Measurements from ENCODE around the gene COL28A1. TPM values are rescaled to one million over a fixed set of nuclear protein-coding genes. Genes with fewer than 3 reads are reported as not detected.

The COL28A1 gene
- total and polyA plus RNA-seq, 4 donors: 1.3 to 10.2 (median 3.2) TPM

GRCh38 chr7:7552199-7552598, 16.5 kb upstream of the COL28A1 start:
- H3K9me3 ChIP-seq (ENCODE audit: control insufficient read depth in 4 of 4, insufficient read depth in 3 of 4, low read length in 3 of 4): no peaks in the 10 kb centered on the region
- DNase-seq: no peak
- peaks cover 0 to 2% (median 0%) of the 10 kb centered on the region in 5 donors for H3K4me1 ChIP-seq (ENCODE audit: control insufficient read depth in 5 of 5, insufficient read depth in 5 of 5, low read length in 5 of 5)
- H3K27me3 ChIP-seq (ENCODE audit: control insufficient read depth in 3 of 3, insufficient read depth in 3 of 3, low read length in 2 of 3): no peaks in the 10 kb centered on the region
- no peak overlapping the region for H3K27ac ChIP-seq (ENCODE audit: low read depth in 1 of 2, low read length in 1 of 2)
- no peak overlapping the region for H3K9ac ChIP-seq (ENCODE audit: insufficient read depth in 1 of 2, low read length in 2 of 2)
- no peak for TF ChIP-seq CTCF (IDR thresholded peaks at IDR 0.05; ENCODE audit: control extremely low read depth, extremely low read depth)
- H3K4me3 ChIP-seq: no peak overlapping the region
- no peak for ATAC-seq (ENCODE audit: insufficient read depth, low FRiP score)
- H3K36me3 ChIP-seq (ENCODE audit: control insufficient read depth in 4 of 4, insufficient read depth in 4 of 4, low read length in 4 of 4): peaks cover 0 to 4% (median 0%) of the 10 kb centered on the region in 4 donors
- WGBS, 2 donors: 83 to 90% methylated on average over 2 of the region's 2 CpGs

GRCh38 chr7:7550663-7551062, 15.0 kb upstream of the COL28A1 start:
- Histone ChIP-seq H3K27me3 (ENCODE audit: control insufficient read depth in 3 of 3, insufficient read depth in 3 of 3, low read length in 2 of 3) (no peaks in the 10 kb centered on the region), H3K9me3 (ENCODE audit: control insufficient read depth in 4 of 4, insufficient read depth in 3 of 4, low read length in 3 of 4) (no peaks in the 10 kb centered on the region), H3K27ac (ENCODE audit: low read depth in 1 of 2, low read length in 1 of 2) (no peak overlapping the region), H3K4me3 (no peak overlapping the region), H3K4me1 (ENCODE audit: control insufficient read depth in 5 of 5, insufficient read depth in 5 of 5, low read length in 5 of 5) (no peaks in the 10 kb centered on the region), H3K9ac (ENCODE audit: insufficient read depth in 1 of 2, low read length in 2 of 2) (no peak overlapping the region), H3K36me3 (ENCODE audit: control insufficient read depth in 4 of 4, insufficient read depth in 4 of 4, low read length in 4 of 4) (peaks cover 0 to 4% (median 0%) of the 10 kb centered on the region in 4 donors)
- 95 to 97% methylated on average over 3 of the region's 3 CpGs for WGBS, 2 donors
- no peak for ATAC-seq (ENCODE audit: insufficient read depth, low FRiP score)
- no peak for DNase-seq
- no peak for TF ChIP-seq CTCF (IDR thresholded peaks at IDR 0.05; ENCODE audit: control extremely low read depth, extremely low read depth)

GRCh38 chr7:7548407-7548806, 12.7 kb upstream of the COL28A1 start:
- WGBS, 2 donors: 92% methylated on average over 3 of the region's 3 CpGs
- Histone ChIP-seq H3K4me1 (ENCODE audit: control insufficient read depth in 5 of 5, insufficient read depth in 5 of 5, low read length in 5 of 5) (no peaks in the 10 kb centered on the region), H3K4me3 (no peak overlapping the region), H3K9me3 (ENCODE audit: control insufficient read depth in 4 of 4, insufficient read depth in 3 of 4, low read length in 3 of 4) (no peaks in the 10 kb centered on the region), H3K27ac (ENCODE audit: low read depth in 1 of 2, low read length in 1 of 2) (no peak overlapping the region), H3K36me3 (ENCODE audit: control insufficient read depth in 4 of 4, insufficient read depth in 4 of 4, low read length in 4 of 4) (peaks cover 0 to 4% (median 0%) of the 10 kb centered on the region in 4 donors), H3K9ac (ENCODE audit: insufficient read depth in 1 of 2, low read length in 2 of 2) (no peak overlapping the region), H3K27me3 (ENCODE audit: control insufficient read depth in 3 of 3, insufficient read depth in 3 of 3, low read length in 2 of 3) (no peaks in the 10 kb centered on the region)
- DNase-seq (no peak), ATAC-seq (ENCODE audit: insufficient read depth, low FRiP score) (no peak)
- no peak for TF ChIP-seq CTCF (IDR thresholded peaks at IDR 0.05; ENCODE audit: control extremely low read depth, extremely low read depth)

- no peak for TF ChIP-seq CTCF (IDR thresholded peaks at IDR 0.05; ENCODE audit: control extremely low read depth, extremely low read depth)
- Histone ChIP-seq H3K4me3 (no peak overlapping the region), H3K36me3 (ENCODE audit: control insufficient read depth in 4 of 4, insufficient read depth in 4 of 4, low read length in 4 of 4) (no peaks in the 10 kb centered on the region), H3K27me3 (ENCODE audit: control insufficient read depth in 3 of 3, insufficient read depth in 3 of 3, low read length in 2 of 3) (no peaks in the 10 kb centered on the region), H3K9ac (ENCODE audit: insufficient read depth in 1 of 2, low read length in 2 of 2) (no peak overlapping the region), H3K4me1 (ENCODE audit: control insufficient read depth in 5 of 5, insufficient read depth in 5 of 5, low read length in 5 of 5) (no peaks in the 10 kb centered on the region), H3K27ac (ENCODE audit: low read depth in 1 of 2, low read length in 1 of 2) (no peak overlapping the region), H3K9me3 (ENCODE audit: control insufficient read depth in 4 of 4, insufficient read depth in 3 of 4, low read length in 3 of 4) (no peaks in the 10 kb centered on the region)
- DNase-seq (no peak), ATAC-seq (ENCODE audit: insufficient read depth, low FRiP score) (no peak)
- WGBS, 2 donors: 66 to 70% methylated on average over 4 of the region's 4 CpGs
Observed at GRCh38 chr7:7542251-7542835, 6.7 kb upstream of the COL28A1 start.
